ENCODE measurements around the gene SDC4.

Gene SDC4

GRCh38 chr20:45300961-45301360 lies 47.3 kb downstream of the SDC4 start:
- peak; percentile 60 for TF ChIP-seq CTCF (IDR thresholded peaks at IDR 0.05; ENCODE audit: low read depth, low read length)
- no peak overlapping the region for H3K4me3 ChIP-seq (replicated peaks in 1 of 2; ENCODE audit: low read depth in 2 of 2, low read length in 2 of 2)
- DNase-seq (ENCODE audit: low read depth in 2 of 2): peak; percentile 24 to 36

- no peak for DNase-seq (ENCODE audit: low read depth in 2 of 2)
- no peak overlapping the region for H3K4me3 ChIP-seq (replicated peaks in 1 of 2; ENCODE audit: low read depth in 2 of 2, low read length in 2 of 2)
- TF ChIP-seq CTCF (IDR thresholded peaks at IDR 0.05; ENCODE audit: low read depth, low read length): no peak
These were observed 48.4 kb downstream of the SDC4 start for GRCh38 chr20:45299786-45300185.

- DNase-seq (ENCODE audit: low read depth in 2 of 2): no peak
- TF ChIP-seq CTCF (IDR thresholded peaks at IDR 0.05; ENCODE audit: low read depth, low read length): no peak
- no peak overlapping the region for H3K4me3 ChIP-seq (replicated peaks in 1 of 2; ENCODE audit: low read depth in 2 of 2, low read length in 2 of 2)
These were observed 50.3 kb downstream of the SDC4 start for GRCh38 chr20:45297786-45298497.

- DNase-seq (ENCODE audit: low read depth in 2 of 2): no peak
- H3K4me3 ChIP-seq (replicated peaks in 1 of 2; ENCODE audit: low read depth in 2 of 2, low read length in 2 of 2): no peak overlapping the region
- no peak for TF ChIP-seq CTCF (IDR thresholded peaks at IDR 0.05; ENCODE audit: low read depth, low read length)
These were observed 53.6 kb downstream of the SDC4 start for GRCh38 chr20:45294659-45295058.

- TF ChIP-seq CTCF (IDR thresholded peaks at IDR 0.05; ENCODE audit: low read depth, low read length): no peak
- peak overlapping the region in 1 of 2 donors; percentile 44 for H3K4me3 ChIP-seq (replicated peaks in 1 of 2; ENCODE audit: low read depth in 2 of 2, low read length in 2 of 2)
- no peak for DNase-seq (ENCODE audit: low read depth in 2 of 2)
These were observed 54.2 kb downstream of the SDC4 start for GRCh38 chr20:45294003-45294368.

GRCh38 chr20:45293041-45294002 lies 54.9 kb downstream of the SDC4 start:
- TF ChIP-seq CTCF (IDR thresholded peaks at IDR 0.05; ENCODE audit: low read depth, low read length): peak; percentile 99
- peak; percentile 72 to 73 for DNase-seq (ENCODE audit: low read depth in 2 of 2)
- H3K4me3 ChIP-seq (replicated peaks in 1 of 2; ENCODE audit: low read depth in 2 of 2, low read length in 2 of 2): peak overlapping the region; percentile 44 to 49
